HT1080 (cell line): Measurements from ENCODE around the gene GPR176. TPM values are rescaled to one million over a fixed set of nuclear protein-coding genes. Genes with fewer than 3 reads are reported as not detected.

Experiments used
- small RNA-seq: library from RNA; depleted of rRNA; stranded (forward); fragments of <200 nt; gene quantifications from one replicate; pipeline ENCODE3, GENCODE V24; 2014
- total RNA-seq: library from RNA; depleted of rRNA; stranded (reverse); fragments of >200 nt; shearing (Covaris generic); gene quantifications from 2 replicates; pipeline ENCODE4 v1.2.3, GENCODE V29; 2014; rRNA removed

The GPR176 gene
- total RNA-seq, 1 experiment from 2014 or later, result 58.1 TPM

Small RNA genes within 50 kb of the gene (small RNA-seq; reads per million reads assigned to genes)
- gene RF00019, result not detected

Other genes starting within 250 kb of the GPR176 start
- gene FSIP1, start 137.4 kb downstream of the GPR176 start, total RNA-seq, result 0.43 and 0.93 TPM in 2 replicates
- gene EIF2AK4, start 13.8 kb upstream of the GPR176 start, total RNA-seq, result 57.7 and 65.6 TPM in 2 replicates
- 314 and 330 TPM in 2 replicates for gene SRP14, start 118.9 kb upstream of the GPR176 start, total RNA-seq
- 0.23 and 0.66 TPM in 2 replicates for gene BMF, start 188.6 kb upstream of the GPR176 start, total RNA-seq
- gene BUB1B, start 240.8 kb upstream of the GPR176 start, total RNA-seq, result 61.1 and 69.5 TPM in 2 replicates